ENCODE data around the gene GP1BA.

Gene GP1BA

GRCh38 chr17:4893272-4893671 is 38.8 kb upstream of the GP1BA start:
- H3K27ac ChIP-seq, result peak overlapping the region; percentile 18; the same call in 1 of the 2 replicates
- TF ChIP-seq CTCF (IDR thresholded peaks at IDR 0.05) (no peak), ZFX (IDR thresholded peaks at IDR 0.05; ENCODE audit: borderline replicate concordance) (no peak)

GRCh38 chr17:4893721-4894560 is 38.1 kb upstream of the GP1BA start:
- TF ChIP-seq CTCF (IDR thresholded peaks at IDR 0.05), result no peak
- no peak for TF ChIP-seq ZFX (IDR thresholded peaks at IDR 0.05; ENCODE audit: borderline replicate concordance)
- H3K27ac ChIP-seq, result peak overlapping the region; percentile 98; the same call in 1 of the 2 replicates

GRCh38 chr17:4895121-4895520 is 37.0 kb upstream of the GP1BA start:
- peak overlapping the region; percentile 98; the same call in 1 of the 2 replicates for H3K27ac ChIP-seq
- TF ChIP-seq CTCF (IDR thresholded peaks at IDR 0.05) (no peak), ZFX (IDR thresholded peaks at IDR 0.05; ENCODE audit: borderline replicate concordance) (no peak)

GRCh38 chr17:4895657-4896331 is 36.3 kb upstream of the GP1BA start:
- H3K27ac ChIP-seq, result peak overlapping the region; percentile 98
- peak; percentile 29; the same call in 1 of the 2 replicates for TF ChIP-seq CTCF (IDR thresholded peaks at IDR 0.05)
- TF ChIP-seq ZFX (IDR thresholded peaks at IDR 0.05; ENCODE audit: borderline replicate concordance), result no peak

GRCh38 chr17:4896332-4897197 is 35.5 kb upstream of the GP1BA start:
- TF ChIP-seq ZFX (IDR thresholded peaks at IDR 0.05; ENCODE audit: borderline replicate concordance), result no peak
- TF ChIP-seq CTCF (IDR thresholded peaks at IDR 0.05), result no peak
- H3K27ac ChIP-seq, result peak overlapping the region; percentile 98

- H3K27ac ChIP-seq, result peak overlapping the region; percentile 98
- TF ChIP-seq ZFX (IDR thresholded peaks at IDR 0.05; ENCODE audit: borderline replicate concordance) (no peak), CTCF (IDR thresholded peaks at IDR 0.05) (no peak)
These were observed 34.8 kb upstream of the GP1BA start for GRCh38 chr17:4897198-4897687.
